ENCODE results near the gene SH3PXD2A. TPM values are rescaled to one million over a fixed set of nuclear protein-coding genes. Genes with fewer than 3 reads are reported as not detected.

Gene SH3PXD2A
- total RNA-seq, 1 donor = 58.3 TPM

DNA sequence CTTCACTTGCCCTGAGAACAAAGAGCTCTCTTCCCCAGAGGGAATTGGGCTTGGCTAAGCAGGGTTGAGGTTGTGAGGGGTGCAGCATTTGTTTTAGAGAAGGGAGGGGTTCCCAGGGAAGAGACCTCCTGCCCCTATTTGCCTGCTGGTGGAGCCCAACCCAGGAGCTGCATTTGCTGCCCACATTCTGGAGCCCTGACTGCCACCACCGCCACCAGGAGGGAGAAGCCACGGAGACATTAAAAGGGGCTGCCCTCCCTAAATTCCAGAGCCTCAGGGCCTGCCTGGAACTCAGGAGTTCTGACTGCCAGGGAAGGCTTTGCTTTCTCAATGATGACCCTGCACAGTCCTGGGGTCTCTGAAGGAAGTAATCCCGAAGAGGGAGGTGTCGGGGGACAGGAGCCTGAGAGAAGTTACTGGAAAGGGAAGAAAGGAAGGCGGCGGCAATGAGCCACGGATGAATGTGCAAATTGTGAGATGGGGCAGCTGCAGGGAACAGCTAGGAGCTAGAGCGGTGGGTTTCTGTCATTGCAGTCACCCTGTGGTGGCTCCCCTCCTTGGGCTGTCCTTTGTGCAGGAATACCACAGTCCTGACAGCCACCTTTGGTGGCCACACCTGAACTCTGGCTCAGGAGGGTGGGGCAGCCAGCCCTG, 310.6 kb downstream of the SH3PXD2A start:
- TF ChIP-seq, protein P1, sequence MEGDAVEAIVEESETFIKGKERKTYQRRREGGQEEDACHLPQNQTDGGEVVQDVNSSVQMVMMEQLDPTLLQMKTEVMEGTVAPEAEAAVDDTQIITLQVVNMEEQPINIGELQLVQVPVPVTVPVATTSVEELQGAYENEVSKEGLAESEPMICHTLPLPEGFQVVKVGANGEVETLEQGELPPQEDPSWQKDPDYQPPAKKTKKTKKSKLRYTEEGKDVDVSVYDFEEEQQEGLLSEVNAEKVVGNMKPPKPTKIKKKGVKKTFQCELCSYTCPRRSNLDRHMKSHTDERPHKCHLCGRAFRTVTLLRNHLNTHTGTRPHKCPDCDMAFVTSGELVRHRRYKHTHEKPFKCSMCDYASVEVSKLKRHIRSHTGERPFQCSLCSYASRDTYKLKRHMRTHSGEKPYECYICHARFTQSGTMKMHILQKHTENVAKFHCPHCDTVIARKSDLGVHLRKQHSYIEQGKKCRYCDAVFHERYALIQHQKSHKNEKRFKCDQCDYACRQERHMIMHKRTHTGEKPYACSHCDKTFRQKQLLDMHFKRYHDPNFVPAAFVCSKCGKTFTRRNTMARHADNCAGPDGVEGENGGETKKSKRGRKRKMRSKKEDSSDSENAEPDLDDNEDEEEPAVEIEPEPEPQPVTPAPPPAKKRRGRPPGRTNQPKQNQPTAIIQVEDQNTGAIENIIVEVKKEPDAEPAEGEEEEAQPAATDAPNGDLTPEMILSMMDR (IDR thresholded peaks at IDR 0.05; ENCODE audit: insufficient read depth, low read depth, low read length) = no peak
- no peak for DNase-seq (ENCODE audit: low read depth)
- H3K4me3 ChIP-seq (ENCODE audit: low read depth, low read length) = no peak overlapping the region

Small RNAs within 50 kb of the gene (small RNA-seq; reads per million reads assigned to genes)
- not detected for gene RF00019

Other genes with a start within 250 kb of the SH3PXD2A start
- 23.3 and 29.3 TPM in 2 replicates for gene STN1, start 62.6 kb upstream of the SH3PXD2A start, total RNA-seq
- gene SLK, start 111.6 kb upstream of the SH3PXD2A start, total RNA-seq = 48.8 and 52.2 TPM in 2 replicates
- gene COL17A1, start 230.3 kb upstream of the SH3PXD2A start, total RNA-seq = not detected in 2 replicates

Measured in fibroblast of villous mesenchyme (primary cell).